OCI-LY7 (cell line): ENCODE data around the gene BCL2L12. TPM values are rescaled to one million over a fixed set of nuclear protein-coding genes. Genes with fewer than 3 reads are reported as not detected.

Source experiments
- BruUV-seq: library from RNA; stranded (reverse); fragments of 400-500 nt; replicated peaks from 2 replicates; lab custom pipeline; 2021; lab: Mats Ljungman, UMichigan
- CTCF ChIA-PET: fragments of 300-600 bp; sonication (Branson Sonifier 250); formaldehyde crosslinking; loops from one replicate; lab custom pipeline; 2022; ENCODE audit warnings: antibody characterized with exemption; ENCODE audit not compliant: unreplicated experiment; lab: Charles Lee
- POLR2A ChIA-PET: fragments of 300-600 bp; sonication (Branson Sonifier 250); formaldehyde crosslinking; loops from one replicate; lab custom pipeline; 2022; ENCODE audit warnings: antibody characterized with exemption; lab: Charles Lee
- DNase-seq: peaks from one replicate; pipeline ENCODE4 v3.0.0-alpha.2; 2015; ENCODE audit warnings: low spot score
- H2AFZ ChIP-seq: fragments of 200-600 bp; sonication (generic), shearing (Covaris generic); 2 replicates; pipeline ENCODE4 v1.6.1; 2014; ENCODE audit warnings: mild to moderate bottlenecking, antibody characterized with exemption, low read length, moderate library complexity
- H3K27ac ChIP-seq: fragments of 200-600 bp; sonication (generic); 2 replicates; pipeline ENCODE4 v1.5.1; 2014; ENCODE audit warnings: mixed run types, low read depth, mild to moderate bottlenecking, moderate library complexity, low read length, inconsistent platforms; ENCODE audit not compliant: poor library complexity, severe bottlenecking
- H3K36me3 ChIP-seq: fragments of 200-600 bp; sonication (generic); 2 replicates; pipeline ENCODE4 v1.6.1; 2014; ENCODE audit warnings: mild to moderate bottlenecking, antibody characterized with exemption, low read length, moderate library complexity, mixed read lengths; ENCODE audit not compliant: insufficient read depth
- H3K4me1 ChIP-seq: fragments of 200-600 bp; sonication (generic); 2 replicates; pipeline ENCODE4 v1.5.1; 2014; ENCODE audit warnings: mild to moderate bottlenecking, low read length; ENCODE audit not compliant: insufficient read depth, poor library complexity, severe bottlenecking
- H3K4me2 ChIP-seq: fragments of 200-600 bp; sonication (generic); 2 replicates; pipeline ENCODE4 v1.6.1; 2014; ENCODE audit warnings: mild to moderate bottlenecking, low read length
- H3K4me3 ChIP-seq: fragments of 200-600 bp; sonication (generic); 2 replicates; pipeline ENCODE4 v1.5.1; 2014; ENCODE audit warnings: mild to moderate bottlenecking, low read depth, low read length; ENCODE audit not compliant: poor library complexity, severe bottlenecking
- H3K79me2 ChIP-seq: fragments of 200-600 bp; sonication (generic); 2 replicates; pipeline ENCODE4 v1.6.1; 2016; ENCODE audit warnings: low read depth, mild to moderate bottlenecking, low read length, moderate library complexity, mixed read lengths; ENCODE audit not compliant: insufficient read depth
- H3K9me2 ChIP-seq: fragments of 200-600 bp; sonication (generic); 2 replicates; pipeline ENCODE4 v1.6.1; 2016; ENCODE audit warnings: mild to moderate bottlenecking, low read length, mixed read lengths; ENCODE audit not compliant: insufficient read depth
- H3K9me3 ChIP-seq: fragments of 200-600 bp; sonication (generic); 2 replicates; pipeline ENCODE4 v1.6.1; 2014; ENCODE audit warnings: mild to moderate bottlenecking, mixed run types, low read length, mixed read lengths
- H4K20me1 ChIP-seq: fragments of 200-600 bp; sonication (generic); 2 replicates; pipeline ENCODE4 v1.6.1; 2014; ENCODE audit warnings: mild to moderate bottlenecking, antibody characterized with exemption, low read length, moderate library complexity, mixed read lengths; ENCODE audit not compliant: insufficient read depth
- CTCF ChIP-seq: fragments of 200-600 bp; sonication (generic); conservative IDR thresholded peaks from 2 replicates; pipeline ENCODE4 v1.5.1; 2014; ENCODE audit warnings: mild to moderate bottlenecking, antibody characterized with exemption, low read length, moderate library complexity, mixed read lengths
- EZH2phosphoT487 ChIP-seq: fragments of 200-600 bp; sonication (generic); IDR thresholded peaks from 2 replicates; pipeline ENCODE4 v1.6.1; 2018; ENCODE audit warnings: low read depth, borderline replicate concordance, mild to moderate bottlenecking, mixed run types, antibody characterized with exemption, low read length, moderate library complexity, mixed read lengths
- intact Hi-C: fragments of 100-400 bp; cut with micrococcal nuclease; formaldehyde crosslinking; loops from one replicate; pipeline ENCODE4 v1.10.0; 2022; ENCODE audit not compliant: unreplicated experiment
- total RNA-seq, 2 experiments: library from RNA; depleted of rRNA in 1 of 2; stranded (reverse); fragments of >200 nt in 1 of 2; shearing (Covaris generic) in 1 of 2; gene quantifications; 2 replicates each; pipeline ENCODE4 v1.2.3, GENCODE V29; 2014 to 2022

BCL2L12 gene
- total RNA-seq, 2 experiments from 2014 or later = 38.9 to 65.4 TPM

- H3K4me2 ChIP-seq = no peak overlapping the region
- H3K4me3 ChIP-seq = no peak overlapping the region
- no peak overlapping the region for H2AFZ ChIP-seq
- no peak overlapping the region for H3K27ac ChIP-seq
- no peaks in the 10 kb centered on the region for H4K20me1 ChIP-seq
- no peaks in the 10 kb centered on the region for H3K4me1 ChIP-seq
- TF ChIP-seq EZH2phosphoT487 (no peak), CTCF (no peak)
- H3K9me3 ChIP-seq = no peaks in the 10 kb centered on the region
- H3K9me2 ChIP-seq = no peaks in the 10 kb centered on the region
- ChIA-PET CTCF (no interaction called here), POLR2A (interaction anchor here (0.6 to 1.9 kb wide), 2 partner anchors 14 to 19 kb away, joined by 5 read pairs; partner anchors contain the start of gene SCAF1)
- peaks cover 85% of the 10 kb centered on the region for H3K36me3 ChIP-seq
- no peaks in the 10 kb centered on the region for H3K79me2 ChIP-seq
- no TSS peak for BruUV-seq
- intact Hi-C loops = no loop called here
- no peak for DNase-seq
These were observed 9.9 kb upstream of the BCL2L12 start for GRCh38 chr19:49655570-49656455.

GRCh38 chr19:49656456-49657109 is 9.2 kb upstream of the BCL2L12 start:
- H3K36me3 ChIP-seq = peaks cover 86% of the 10 kb centered on the region
- no peak for TF ChIP-seq CTCF
- no peak for TF ChIP-seq EZH2phosphoT487
- no peaks in the 10 kb centered on the region for H3K79me2 ChIP-seq
- no peak overlapping the region for H3K4me2 ChIP-seq
- H3K9me2 ChIP-seq = no peaks in the 10 kb centered on the region
- POLR2A ChIA-PET = interaction anchor here (0.6 to 1.9 kb wide), 2 partner anchors 15 to 19 kb away, joined by 5 read pairs; partner anchors contain the start of gene SCAF1
- intact Hi-C loops = no loop called here
- no peaks in the 10 kb centered on the region for H4K20me1 ChIP-seq
- no peak overlapping the region for H2AFZ ChIP-seq
- DNase-seq = no peak
- H3K4me1 ChIP-seq = no peaks in the 10 kb centered on the region
- H3K4me3 ChIP-seq = no peak overlapping the region
- no TSS peak for BruUV-seq
- no peak overlapping the region for H3K27ac ChIP-seq
- no peaks in the 10 kb centered on the region for H3K9me3 ChIP-seq
- CTCF ChIA-PET = no interaction called here
